SJCRH30 (cell line): Measurements from ENCODE around the gene HOXB1. TPM values are rescaled to one million over a fixed set of nuclear protein-coding genes. Genes with fewer than 3 reads are reported as not detected.

ENCODE experiments used
- DNase-seq, 2 experiments: peaks; one replicate each; pipeline ENCODE4 v3.0.0-alpha.2; 2015 to 2020
- H3K27ac ChIP-seq: fragments of 250-450 bp; sonication (Bioruptor Pico); 2 replicates; pipeline ENCODE4 v1.5.1; 2020; ENCODE audit warnings: mild to moderate bottlenecking, moderate library complexity
- H3K27me3 ChIP-seq: fragments of 250-450 bp; sonication (Bioruptor Pico); 2 replicates; pipeline ENCODE4 v1.5.1; 2020; ENCODE audit warnings: mild to moderate bottlenecking, moderate library complexity
- H3K36me3 ChIP-seq: fragments of 250-450 bp; sonication (Bioruptor Pico); 2 replicates; pipeline ENCODE4 v1.5.1; 2020; ENCODE audit warnings: mild to moderate bottlenecking, moderate library complexity
- H3K4me1 ChIP-seq: fragments of 250-450 bp; sonication (Bioruptor Pico); 2 replicates; pipeline ENCODE4 v1.5.1; 2020; ENCODE audit warnings: mild to moderate bottlenecking, moderate library complexity
- H3K4me3 ChIP-seq: fragments of 250-450 bp; sonication (Bioruptor Pico); 2 replicates; pipeline ENCODE4 v1.5.1; 2020; ENCODE audit warnings: mild to moderate bottlenecking, moderate library complexity
- H3K9me3 ChIP-seq: fragments of 250-450 bp; sonication (Bioruptor Pico); replicated peaks from 2 replicates; pipeline ENCODE4 v1.5.1; 2020; ENCODE audit warnings: mild to moderate bottlenecking, moderate library complexity
- total RNA-seq: library from RNA; depleted of rRNA; stranded (reverse); fragments of >200 nt; shearing (Covaris generic); gene quantifications from 2 replicates; pipeline ENCODE4 v1.2.3, GENCODE V29; 2014

HOXB1 gene
- total RNA-seq, 1 experiment from 2014 or later, result not detected

- H3K9me3 ChIP-seq, result no peaks in the 10 kb centered on the region
- H3K36me3 ChIP-seq, result peaks cover 10% of the 10 kb centered on the region; the same call in 1 of the 2 replicates
- H3K27me3 ChIP-seq, result no peaks in the 10 kb centered on the region
- peaks cover 16% of the 10 kb centered on the region for H3K4me1 ChIP-seq
- no peak overlapping the region for H3K27ac ChIP-seq
- no peak for DNase-seq
- no peak overlapping the region for H3K4me3 ChIP-seq
Observed at GRCh38 chr17:48553826-48554225, 23.0 kb upstream of the HOXB1 start.

GRCh38 chr17:48553190-48553547 is 22.4 kb upstream of the HOXB1 start:
- Histone ChIP-seq H3K4me1 (peaks cover 16% of the 10 kb centered on the region), H3K27me3 (no peaks in the 10 kb centered on the region), H3K27ac (no peak overlapping the region), H3K9me3 (no peaks in the 10 kb centered on the region), H3K4me3 (no peak overlapping the region), H3K36me3 (peaks cover 10% of the 10 kb centered on the region; the same call in 1 of the 2 replicates)
- DNase-seq, result no peak

GRCh38 chr17:48552466-48553189 is 21.8 kb upstream of the HOXB1 start:
- no peaks in the 10 kb centered on the region for H3K27me3 ChIP-seq
- no peaks in the 10 kb centered on the region for H3K9me3 ChIP-seq
- DNase-seq, result no peak
- no peak overlapping the region for H3K27ac ChIP-seq
- peaks cover 10% of the 10 kb centered on the region; the same call in 1 of the 2 replicates for H3K36me3 ChIP-seq
- H3K4me1 ChIP-seq, result peaks cover 16% of the 10 kb centered on the region
- no peak overlapping the region for H3K4me3 ChIP-seq

- H3K4me1 ChIP-seq, result peaks cover 21% of the 10 kb centered on the region
- H3K36me3 ChIP-seq, result peaks cover 10% of the 10 kb centered on the region; the same call in 1 of the 2 replicates
- H3K4me3 ChIP-seq, result no peak overlapping the region
- H3K27ac ChIP-seq, result no peak overlapping the region
- DNase-seq, result no peak
- no peaks in the 10 kb centered on the region for H3K27me3 ChIP-seq
- no peaks in the 10 kb centered on the region for H3K9me3 ChIP-seq
Observed at GRCh38 chr17:48551596-48552465, 21.0 kb upstream of the HOXB1 start.

- H3K27me3 ChIP-seq, result no peaks in the 10 kb centered on the region
- H3K36me3 ChIP-seq, result peaks cover 10% of the 10 kb centered on the region; the same call in 1 of the 2 replicates
- H3K4me3 ChIP-seq, result no peak overlapping the region
- no peaks in the 10 kb centered on the region for H3K9me3 ChIP-seq
- H3K4me1 ChIP-seq, result peaks cover 16% of the 10 kb centered on the region
- no peak for DNase-seq
- no peak overlapping the region for H3K27ac ChIP-seq
Observed at GRCh38 chr17:48551214-48551555, 20.4 kb upstream of the HOXB1 start.

GRCh38 chr17:48550502-48551213 is 19.8 kb upstream of the HOXB1 start:
- Histone ChIP-seq H3K27ac (no peak overlapping the region), H3K27me3 (no peaks in the 10 kb centered on the region)
- DNase-seq, result no peak

GRCh38 chr17:48549914-48550501 is 19.2 kb upstream of the HOXB1 start:
- DNase-seq, result no peak
- Histone ChIP-seq H3K4me1 (peaks cover 19% of the 10 kb centered on the region), H3K4me3 (no peak overlapping the region), H3K9me3 (no peaks in the 10 kb centered on the region), H3K36me3 (peaks cover 10% of the 10 kb centered on the region; the same call in 1 of the 2 replicates), H3K27me3 (no peaks in the 10 kb centered on the region), H3K27ac (no peak overlapping the region)

More at GRCh38 chr17:48550502-48551213, 19.8 kb upstream of the HOXB1 start:
- Histone ChIP-seq H3K9me3 (no peaks in the 10 kb centered on the region), H3K4me3 (no peak overlapping the region), H3K36me3 (peaks cover 10% of the 10 kb centered on the region; the same call in 1 of the 2 replicates), H3K4me1 (peaks cover 13% of the 10 kb centered on the region)

GRCh38 chr17:48549281-48549630 is 18.4 kb upstream of the HOXB1 start:
- DNase-seq, result no peak
- Histone ChIP-seq H3K27ac (no peak overlapping the region), H3K36me3 (peaks cover 10% of the 10 kb centered on the region; the same call in 1 of the 2 replicates), H3K9me3 (no peaks in the 10 kb centered on the region), H3K27me3 (no peaks in the 10 kb centered on the region), H3K4me1 (peaks cover 14% of the 10 kb centered on the region), H3K4me3 (no peak overlapping the region)

GRCh38 chr17:48548523-48549280 is 17.9 kb upstream of the HOXB1 start:
- Histone ChIP-seq H3K4me3 (no peak overlapping the region), H3K9me3 (no peaks in the 10 kb centered on the region), H3K27ac (no peak overlapping the region), H3K4me1 (peaks cover 14% of the 10 kb centered on the region), H3K36me3 (peaks cover 10% of the 10 kb centered on the region; the same call in 1 of the 2 replicates), H3K27me3 (no peaks in the 10 kb centered on the region)
- no peak for DNase-seq

GRCh38 chr17:48547808-48548522 is 17.2 kb upstream of the HOXB1 start:
- no peaks in the 10 kb centered on the region for H3K9me3 ChIP-seq
- H3K4me3 ChIP-seq, result no peak overlapping the region
- no peak for DNase-seq
- no peaks in the 10 kb centered on the region for H3K27me3 ChIP-seq
- H3K27ac ChIP-seq, result no peak overlapping the region
- H3K4me1 ChIP-seq, result peaks cover 14% of the 10 kb centered on the region
- peaks cover 10% of the 10 kb centered on the region; the same call in 1 of the 2 replicates for H3K36me3 ChIP-seq

- no peaks in the 10 kb centered on the region for H3K27me3 ChIP-seq
- H3K36me3 ChIP-seq, result peaks cover 9% of the 10 kb centered on the region; the same call in 1 of the 2 replicates
- peak overlapping the region; percentile 0; the same call in 1 of the 2 replicates for H3K4me3 ChIP-seq
- DNase-seq, result no peak
- H3K4me1 ChIP-seq, result peaks cover 14% of the 10 kb centered on the region
- H3K27ac ChIP-seq, result no peak overlapping the region
- no peaks in the 10 kb centered on the region for H3K9me3 ChIP-seq
Observed at GRCh38 chr17:48546924-48547807, 16.4 kb upstream of the HOXB1 start.

- H3K27ac ChIP-seq, result no peak overlapping the region
- no peaks in the 10 kb centered on the region for H3K9me3 ChIP-seq
- DNase-seq, result peak; percentile 22 to 51
- peak overlapping the region; percentile 0; the same call in 1 of the 2 replicates for H3K4me3 ChIP-seq
- H3K27me3 ChIP-seq, result no peaks in the 10 kb centered on the region
- H3K36me3 ChIP-seq, result peaks cover under 1% of the 10 kb centered on the region; the same call in 1 of the 2 replicates
- peaks cover 14% of the 10 kb centered on the region for H3K4me1 ChIP-seq
Observed at GRCh38 chr17:48546137-48546923, 15.5 kb upstream of the HOXB1 start.
